Heart right ventricle (tissue), 16 donors: ENCODE measurements around the gene GPR179. TPM values are rescaled to one million over a fixed set of nuclear protein-coding genes. Genes with fewer than 3 reads are reported as not detected.

ENCODE experiments used
- ATAC-seq, 8 donors: fragments of 200-7000 bp; cut with Tn5 transposase; one replicate each; pipeline ENCODE4 v1.9.1; 2020; ENCODE audit warnings: mild to moderate bottlenecking in 8 of 8, moderate library complexity in 8 of 8, moderate number of reproducible peaks in 1 of 8
- DNase-seq, 2 donors: peaks; one replicate each; pipeline ENCODE4 v3.0.0-alpha.2; 2020
- H3K27ac ChIP-seq, 10 donors: fragments of 200-600 bp; sonication (generic) in 2 of 10; one replicate each; pipeline versions ENCODE4 v1.5.0 to v1.8.0; 2020 to 2022; ENCODE audit warnings: mild to moderate bottlenecking in 3 of 10
- H3K27me3 ChIP-seq, 7 donors: fragments of 200-600 bp; one replicate each; pipeline ENCODE4 v1.8.0; 2021 to 2022; ENCODE audit warnings: mild to moderate bottlenecking in 2 of 7
- H3K36me3 ChIP-seq, 9 donors: fragments of 200-600 bp; sonication (generic) in 1 of 9; one replicate each; pipeline versions ENCODE4 v1.5.0 to v1.8.0; 2020 to 2022; ENCODE audit warnings: mild to moderate bottlenecking in 2 of 9
- H3K4me1 ChIP-seq, 9 donors: fragments of 200-600 bp; sonication (generic) in 1 of 9; one replicate each; pipeline versions ENCODE4 v1.5.0 to v1.8.0; 2020 to 2022; ENCODE audit warnings: mild to moderate bottlenecking in 4 of 9
- H3K4me3 ChIP-seq, 10 donors: fragments of 200-600 bp; sonication (generic) in 2 of 10; one replicate each; pipeline versions ENCODE4 v1.5.0 to v1.8.0; 2020 to 2022; ENCODE audit warnings: mild to moderate bottlenecking in 7 of 10, moderate library complexity in 2 of 10
- H3K9me3 ChIP-seq, 11 donors: fragments of 200-600 bp in 10 of 11; sonication (generic) in 2 of 11; one replicate each; pipeline versions ENCODE4 v1.5.0 to v1.8.0; 2013 to 2022; ENCODE audit warnings: mild to moderate bottlenecking in 2 of 11, control low read depth in 1 of 11, moderate library complexity in 1 of 11
- WGBS, 2 donors: extraction: QIAGEN DNeasy Blood & Tissue Kit; methylation state at CpG; one replicate each; pipeline ENCODE4 v1.1.7; 2013; ENCODE audit warnings: inconsistent platforms in 1 of 2; 5-methylcytosine and 5-hydroxymethylcytosine counted together
- intact Hi-C, 10 donors: fragments of 100-400 bp; cut with DNase I; formaldehyde crosslinking; loops; one replicate each; pipeline versions ENCODE4 v1.11.1 to v1.14.2; 2022
- polyA plus RNA-seq, 2 donors: library from polyadenylated mRNA; stranded (reverse); fragments of 200-250 nt; gene quantifications; one replicate each; pipeline ENCODE4 v1.2.3, GENCODE V29; 2013
- total RNA-seq, 10 donors: library from RNA; stranded (reverse); fragmentation: NEBNext Ultra II Directional in 3 of 10; extraction: Animal tissue kit (Norgen Biotek cat#: 25700) in 3 of 10; gene quantifications; one replicate each; pipeline versions ENCODE4 v1.2.1 to v1.2.4, GENCODE V29; 2021 to 2023
- TF ChIP-seq, protein P1 (sequence below), 9 donors: fragments of 200-600 bp; sonication (generic) in 2 of 9; IDR thresholded peaks; one replicate each; pipeline versions ENCODE4 v1.5.0 to v1.8.0; 2021 to 2022; ENCODE audit warnings: antibody characterized with exemption in 9 of 9, mild to moderate bottlenecking in 5 of 9, moderate library complexity in 1 of 9
- donor health status: Arrhythmogenic right ventricular cardiomyopathy.
- donor health status: ischemic (EF 13 %, LVEDD 7.1; RV severe dilation, severe dysfunction).
- donor health status: healthy with polysubstance abuse.
- donor health status: DM: no; HTN: yes; CAD: no.
- donor health status: DM: no; HTN: no; CAD: no.
- donor health status: ischemic (EF 25% LVEDD 6.9; RV normal size, moderate dysfunction).
- donor health status: ischemic (EF 25% LVEDD 5.7; RV mildly dilated, moderate dysfunction).
- donor health status: healthy.
- donor health status: DM: yes; HTN: yes; CAD: no.
- donor health status: Ischemic cardiomyopathy.
- donor health status: ischemic (EF 35%, LVEDD 5.7; RV mildly dilated, moderate dysfunction).
- donor health status: nonischemic (EF 11% LVEDD 7.7; RV severe dilation, severe dysfunction).
- donor health status: DM: yes; HTN: yes; CAD: no.
- donor health status: PGD.
- donor health status: ischemic (EF 29% LVEDD 5.4; RV normal size, mild dysfunction).
- donor health status: nonischemic (EF 23%, LVEDD 6.1; RV moderate dilation, normal function).

The GPR179 gene
- total and polyA plus RNA-seq, 12 donors, result under 0.01 to 0.22 (median 0.06) TPM; not detected in 2

DNA sequence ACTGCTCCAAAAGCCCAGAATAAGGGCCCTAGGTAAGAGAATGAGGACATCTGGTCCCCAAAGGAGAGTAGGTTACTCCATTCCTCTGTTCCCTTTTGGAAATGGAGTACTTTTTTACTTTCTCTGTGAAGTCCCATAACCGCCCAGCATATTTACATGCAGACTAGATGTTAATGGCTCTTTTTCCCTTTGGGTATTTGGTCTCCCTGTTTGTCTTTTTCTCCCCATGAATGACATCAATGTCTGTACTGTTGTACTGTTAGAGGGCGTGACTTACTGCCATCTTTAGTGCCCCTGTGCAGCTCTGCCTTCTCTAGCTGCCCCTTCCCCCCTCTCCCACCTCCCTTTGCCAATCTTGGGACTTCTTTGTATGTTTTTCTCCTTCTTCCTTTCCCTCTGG lies 19.0 kb downstream of the GPR179 start:
- no peak for ATAC-seq
- DNase-seq, result no peak
- no peak overlapping the region for H3K27ac ChIP-seq
- 75 to 85% methylated on average over 2 of the region's 2 CpGs for WGBS, 2 donors
- no peaks in the 10 kb centered on the region for H3K9me3 ChIP-seq
- TF ChIP-seq, protein P1, sequence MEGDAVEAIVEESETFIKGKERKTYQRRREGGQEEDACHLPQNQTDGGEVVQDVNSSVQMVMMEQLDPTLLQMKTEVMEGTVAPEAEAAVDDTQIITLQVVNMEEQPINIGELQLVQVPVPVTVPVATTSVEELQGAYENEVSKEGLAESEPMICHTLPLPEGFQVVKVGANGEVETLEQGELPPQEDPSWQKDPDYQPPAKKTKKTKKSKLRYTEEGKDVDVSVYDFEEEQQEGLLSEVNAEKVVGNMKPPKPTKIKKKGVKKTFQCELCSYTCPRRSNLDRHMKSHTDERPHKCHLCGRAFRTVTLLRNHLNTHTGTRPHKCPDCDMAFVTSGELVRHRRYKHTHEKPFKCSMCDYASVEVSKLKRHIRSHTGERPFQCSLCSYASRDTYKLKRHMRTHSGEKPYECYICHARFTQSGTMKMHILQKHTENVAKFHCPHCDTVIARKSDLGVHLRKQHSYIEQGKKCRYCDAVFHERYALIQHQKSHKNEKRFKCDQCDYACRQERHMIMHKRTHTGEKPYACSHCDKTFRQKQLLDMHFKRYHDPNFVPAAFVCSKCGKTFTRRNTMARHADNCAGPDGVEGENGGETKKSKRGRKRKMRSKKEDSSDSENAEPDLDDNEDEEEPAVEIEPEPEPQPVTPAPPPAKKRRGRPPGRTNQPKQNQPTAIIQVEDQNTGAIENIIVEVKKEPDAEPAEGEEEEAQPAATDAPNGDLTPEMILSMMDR (IDR thresholded peaks at IDR 0.05), result no peak
- intact Hi-C loops, result loop anchor here in 1 of 10 donors (5.0 to 10.0 kb wide), 2 partner anchors 53 to 80 kb away; no protein-coding TSS in a partner anchor
- peaks cover 0 to 17% (median 10%) of the 10 kb centered on the region in 9 donors for H3K4me1 ChIP-seq
- H3K4me3 ChIP-seq, result no peak overlapping the region
- H3K36me3 ChIP-seq, result peaks cover 0 to 46% (median 9%) of the 10 kb centered on the region in 9 donors
- peaks cover 0 to under 1% (median 0%) of the 10 kb centered on the region in 7 donors for H3K27me3 ChIP-seq

DNA sequence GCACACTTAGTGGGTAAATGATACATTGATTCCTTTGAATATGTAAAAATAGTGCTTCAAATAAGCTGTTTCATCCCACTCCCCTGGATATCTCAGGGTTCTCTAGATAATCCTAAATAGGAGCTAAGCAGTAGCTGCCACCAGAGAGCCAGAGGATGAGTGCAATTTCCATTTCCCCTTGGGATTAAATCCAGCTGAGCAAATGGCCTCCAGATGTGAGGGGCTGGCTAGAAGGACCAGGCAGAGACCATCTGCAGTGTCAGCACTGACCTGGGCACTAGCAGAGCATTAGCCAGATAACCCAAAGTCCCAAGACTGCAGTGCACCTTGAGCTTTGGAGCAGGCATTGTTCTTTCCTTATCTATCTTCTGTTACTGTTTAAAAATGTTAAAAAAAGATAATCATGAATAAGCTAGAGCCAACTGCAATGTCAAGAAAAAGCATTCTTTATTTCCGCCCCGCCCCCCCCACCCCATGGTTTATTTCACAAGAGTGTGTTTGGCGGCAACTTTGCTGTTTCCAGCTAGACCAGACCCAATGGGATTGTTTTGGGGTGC lies 19.5 kb downstream of the GPR179 start:
- H3K27ac ChIP-seq, result no peak overlapping the region
- H3K9me3 ChIP-seq, result no peaks in the 10 kb centered on the region
- H3K4me1 ChIP-seq, result peaks cover 0 to 17% (median 10%) of the 10 kb centered on the region in 9 donors
- TF ChIP-seq, protein P1 (IDR thresholded peaks at IDR 0.05), result no peak
- H3K36me3 ChIP-seq, result peaks cover 0 to 51% (median 9%) of the 10 kb centered on the region in 9 donors
- WGBS, 2 donors, result 89 to 93% methylated on average over 3 of the region's 3 CpGs
- DNase-seq (no peak), ATAC-seq (no peak)
- H3K27me3 ChIP-seq, result no peaks in the 10 kb centered on the region
- intact Hi-C loops, result loop anchor here in 1 of 10 donors (5.0 to 10.0 kb wide), 2 partner anchors 53 to 81 kb away; no protein-coding TSS in a partner anchor
- H3K4me3 ChIP-seq, result no peak overlapping the region

DNA sequence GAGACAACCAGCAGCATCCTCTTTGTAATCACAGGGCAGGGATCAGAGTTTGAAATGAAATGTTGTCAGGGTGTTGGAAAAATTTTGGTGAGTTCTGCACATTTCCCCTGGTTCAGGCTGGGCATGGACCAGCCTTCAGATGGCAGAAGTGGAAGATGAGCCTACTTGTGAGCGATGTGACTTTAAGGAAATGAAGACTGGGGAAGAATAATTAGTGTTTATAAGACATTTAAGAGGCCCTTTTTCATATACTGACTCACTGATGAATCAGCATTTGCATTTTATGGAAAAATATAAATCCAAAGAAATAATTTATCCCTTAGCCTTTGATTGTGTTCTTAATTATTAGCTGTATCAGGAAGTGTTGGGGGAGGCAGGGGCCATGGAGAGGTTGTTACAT lies 20.9 kb downstream of the GPR179 start:
- 98 to 100% methylated on average over 1 of the region's 1 CpG for WGBS, 2 donors
- peaks cover 0 to 17% (median 10%) of the 10 kb centered on the region in 9 donors for H3K4me1 ChIP-seq
- peaks cover 0 to 64% (median 9%) of the 10 kb centered on the region in 9 donors for H3K36me3 ChIP-seq
- intact Hi-C loops, result loop anchor here in 1 of 10 donors (5.0 to 10.0 kb wide), 2 partner anchors 54 to 82 kb away; no protein-coding TSS in a partner anchor
- H3K27ac ChIP-seq, result no peak overlapping the region
- H3K9me3 ChIP-seq, result no peaks in the 10 kb centered on the region
- H3K4me3 ChIP-seq, result no peak overlapping the region
- DNase-seq (no peak), ATAC-seq (no peak)
- TF ChIP-seq, protein P1 (IDR thresholded peaks at IDR 0.05), result no peak
- H3K27me3 ChIP-seq, result no peaks in the 10 kb centered on the region

DNA sequence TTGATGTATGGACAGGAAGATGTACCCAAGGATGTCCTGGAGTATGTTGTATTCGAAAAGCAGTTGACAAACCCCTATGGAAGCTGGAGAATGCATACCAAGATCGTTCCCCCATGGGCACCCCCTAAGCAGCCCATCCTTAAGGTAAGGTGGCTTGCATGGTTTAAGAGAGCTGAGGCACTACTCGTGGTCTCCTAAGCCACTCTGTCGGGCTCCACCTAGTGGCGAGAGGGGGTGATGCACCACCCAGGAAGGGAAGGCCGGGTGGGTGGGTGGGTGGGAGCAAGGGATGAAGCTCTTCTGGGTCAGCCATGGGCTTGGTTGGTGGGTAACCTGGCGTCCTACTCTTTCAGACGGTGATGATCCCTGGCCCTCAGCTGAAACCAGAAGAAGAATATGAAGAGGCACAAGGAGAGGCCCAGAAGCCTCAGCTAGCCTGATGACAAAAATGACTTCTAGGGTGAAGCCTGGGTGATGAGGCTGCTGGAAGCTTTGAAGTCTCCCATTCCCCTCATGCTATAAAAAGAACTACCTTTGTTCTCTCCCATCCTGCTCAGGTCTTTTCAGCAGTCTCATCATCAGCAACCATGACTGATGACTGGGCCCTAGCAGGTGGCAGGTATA lies 21.5 kb downstream of the GPR179 start:
- 20 to 21% methylated on average over 8 of the region's 8 CpGs for WGBS, 2 donors
- peak; percentile 30 to 72 (median 69) for ATAC-seq

More for the DNA sequence above, 21.5 kb downstream of the GPR179 start:
- H3K4me3 ChIP-seq, result no peak overlapping the region
- TF ChIP-seq, protein P1 (IDR thresholded peaks at IDR 0.05), result peak; percentile 61 to 91 (median 83)
- peaks cover 0 to 71% (median 9%) of the 10 kb centered on the region in 9 donors for H3K36me3 ChIP-seq
- no peak overlapping the region for H3K27ac ChIP-seq
- H3K4me1 ChIP-seq, result peaks cover 0 to 15% (median 10%) of the 10 kb centered on the region in 9 donors
- H3K9me3 ChIP-seq, result no peaks in the 10 kb centered on the region
- intact Hi-C loops, result loop anchor here in 1 of 10 donors (5.0 to 10.0 kb wide), 2 partner anchors 55 to 83 kb away; no protein-coding TSS in a partner anchor
- DNase-seq, result peak; percentile 33 to 61
- H3K27me3 ChIP-seq, result no peaks in the 10 kb centered on the region
